Retinal pigment epithelial cell (primary cell): ENCODE measurements around the gene DMC1.

Experiments
- DNase-seq: peaks from one replicate; pipeline ENCODE4 v3.0.0-alpha.2; 2010; ENCODE audit warnings: low read depth
- H3K4me3 ChIP-seq: 2 replicates; pipeline ENCODE4 v1.5.1; 2011; ENCODE audit warnings: mild to moderate bottlenecking, low read length, control low read depth, moderate library complexity
- CTCF ChIP-seq: conservative IDR thresholded peaks from 2 replicates; pipeline ENCODE4 v1.5.1; 2011; ENCODE audit warnings: low read depth, low read length, control low read depth, inconsistent platforms

DMC1 gene

GRCh38 chr22:38487946-38488345, 82.0 kb downstream of the DMC1 start:
- no peak for DNase-seq
- TF ChIP-seq CTCF = no peak
- no peak overlapping the region for H3K4me3 ChIP-seq

- TF ChIP-seq CTCF = no peak
- no peak for DNase-seq
- H3K4me3 ChIP-seq = no peak overlapping the region
These were observed 84.2 kb downstream of the DMC1 start for GRCh38 chr22:38485783-38486182.

GRCh38 chr22:38484244-38484643, 85.7 kb downstream of the DMC1 start:
- DNase-seq = no peak
- TF ChIP-seq CTCF = no peak

GRCh38 chr22:38482662-38483308, 87.2 kb downstream of the DMC1 start:
- TF ChIP-seq CTCF = no peak
- DNase-seq = no peak
- H3K4me3 ChIP-seq = no peak overlapping the region

More at GRCh38 chr22:38484244-38484643, 85.7 kb downstream of the DMC1 start:
- H3K4me3 ChIP-seq = no peak overlapping the region

GRCh38 chr22:38481871-38482332, 88.1 kb downstream of the DMC1 start:
- TF ChIP-seq CTCF = no peak
- H3K4me3 ChIP-seq = no peak overlapping the region
- no peak for DNase-seq

GRCh38 chr22:38481162-38481870, 88.7 kb downstream of the DMC1 start:
- TF ChIP-seq CTCF = no peak
- no peak for DNase-seq
- H3K4me3 ChIP-seq = no peak overlapping the region

GRCh38 chr22:38479096-38479837, 90.7 kb downstream of the DMC1 start:
- H3K4me3 ChIP-seq = no peak overlapping the region
- DNase-seq = no peak
- no peak for TF ChIP-seq CTCF
